NK-92 (cell line): ENCODE results near the gene DAB2IP.

Experiments
- DNase-seq: peaks from one replicate; lab custom pipeline; 2025; ENCODE audit not compliant: unreplicated experiment; lab: John Stamatoyannopoulos, UW

DAB2IP gene

GRCh38 chr9:121815546-121816448 is 164.4 kb downstream of the DAB2IP start:
- DNase-seq, result no peak

DNA sequence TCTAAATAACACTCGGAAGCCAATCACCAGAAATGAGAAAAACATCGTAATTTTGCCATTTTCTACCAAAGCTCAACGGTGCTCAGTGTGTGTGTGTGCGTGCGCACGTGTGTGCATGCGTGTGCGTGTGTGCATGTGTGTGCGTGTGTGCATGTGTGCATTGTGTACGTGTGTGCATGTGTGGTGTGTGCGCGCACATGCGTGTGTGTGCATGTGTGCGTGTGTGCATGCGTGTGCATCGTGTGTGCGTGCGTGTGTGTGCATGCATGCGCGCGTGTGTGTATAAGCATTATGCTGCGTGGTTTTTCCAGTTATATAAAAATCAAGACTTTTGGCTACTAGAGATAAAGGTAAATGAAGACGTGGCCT is 165.0 kb downstream of the DAB2IP start:
- no peak for DNase-seq

DNA sequence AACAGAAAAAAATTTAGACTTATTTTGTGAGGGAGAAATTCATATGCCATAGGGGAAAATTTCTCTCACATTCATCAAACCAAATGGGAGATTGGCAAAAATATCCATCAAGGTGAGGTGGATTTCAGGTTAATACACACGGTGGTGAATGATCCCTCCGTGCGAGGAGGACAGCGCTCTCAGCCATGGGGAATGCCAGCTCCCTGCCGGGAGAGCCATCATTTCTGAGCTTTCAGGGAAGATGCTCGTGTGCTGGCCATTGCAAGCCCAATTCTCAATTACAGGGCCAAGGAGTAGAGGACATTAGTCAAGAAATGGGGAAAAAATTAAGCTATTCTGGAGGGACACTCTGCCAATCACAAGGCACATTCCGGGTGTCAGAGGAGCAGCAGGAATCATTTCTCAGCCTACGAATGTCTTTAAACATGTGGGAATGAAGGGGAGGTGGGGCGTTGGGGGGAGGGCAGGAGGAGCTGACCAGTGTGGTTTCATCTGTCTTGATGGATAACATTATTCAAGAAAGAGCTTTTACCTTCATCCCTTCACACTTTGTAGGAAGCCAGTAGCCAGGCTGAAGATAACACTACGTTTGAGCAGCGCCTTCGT is 165.5 kb downstream of the DAB2IP start:
- no peak for DNase-seq

GRCh38 chr9:121817476-121817875 is 166.0 kb downstream of the DAB2IP start:
- no peak for DNase-seq

- no peak for DNase-seq
Measured at GRCh38 chr9:121818016-121818661, 166.7 kb downstream of the DAB2IP start.

DNA sequence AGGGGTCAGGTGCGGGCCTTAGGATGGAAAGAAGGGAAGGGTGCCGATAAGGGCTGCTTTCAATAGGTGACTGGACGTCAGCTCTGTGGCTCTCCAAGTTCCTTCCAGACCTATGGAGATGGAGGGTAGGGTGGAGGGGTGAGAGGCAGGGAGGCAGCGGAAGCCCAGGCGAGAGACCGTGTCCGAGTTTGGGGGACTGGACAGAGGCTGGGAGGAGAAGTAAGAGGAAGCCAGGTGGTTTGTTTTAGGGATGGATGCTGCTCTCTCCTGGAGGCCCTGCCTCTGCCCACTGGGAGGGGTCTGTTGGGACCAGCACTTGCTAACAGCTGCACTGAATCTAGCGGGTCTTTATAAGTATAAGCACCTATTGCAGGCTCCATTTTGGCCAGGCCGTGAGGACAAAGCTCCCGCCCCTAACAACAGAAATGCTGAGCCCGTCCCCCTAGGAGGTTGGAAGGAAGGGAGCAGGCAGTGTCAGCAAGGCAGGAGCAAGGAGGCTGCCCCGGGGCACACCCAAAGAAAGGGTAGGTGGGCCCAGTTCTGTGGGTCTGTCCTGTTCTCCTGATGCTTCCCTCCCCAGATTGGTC is 167.5 kb downstream of the DAB2IP start:
- DNase-seq, result no peak

- DNase-seq, result no peak
Measured at GRCh38 chr9:121819428-121820231, 168.2 kb downstream of the DAB2IP start.

- no peak for DNase-seq
Measured at GRCh38 chr9:121820286-121821005, 169.0 kb downstream of the DAB2IP start.

DNA sequence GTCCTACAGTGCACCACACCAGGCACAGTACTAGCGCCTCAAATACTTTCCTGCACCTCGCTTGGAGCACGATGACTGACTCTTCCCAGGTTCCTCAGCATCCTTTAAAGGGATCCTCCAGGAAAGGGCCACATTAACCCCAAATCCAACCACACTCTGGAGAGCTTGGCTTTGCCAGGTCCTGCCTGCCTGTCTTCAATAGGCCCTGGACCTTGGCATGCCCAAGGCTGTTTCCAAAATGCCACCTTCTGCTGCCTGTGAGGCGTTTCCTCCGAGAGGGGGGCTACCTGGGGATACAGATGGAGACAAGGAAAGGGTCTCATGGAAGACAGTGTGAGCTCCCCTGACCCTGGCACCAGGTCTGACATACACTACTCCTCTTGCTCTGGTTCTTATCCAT is 169.9 kb downstream of the DAB2IP start:
- DNase-seq, result no peak

DNA sequence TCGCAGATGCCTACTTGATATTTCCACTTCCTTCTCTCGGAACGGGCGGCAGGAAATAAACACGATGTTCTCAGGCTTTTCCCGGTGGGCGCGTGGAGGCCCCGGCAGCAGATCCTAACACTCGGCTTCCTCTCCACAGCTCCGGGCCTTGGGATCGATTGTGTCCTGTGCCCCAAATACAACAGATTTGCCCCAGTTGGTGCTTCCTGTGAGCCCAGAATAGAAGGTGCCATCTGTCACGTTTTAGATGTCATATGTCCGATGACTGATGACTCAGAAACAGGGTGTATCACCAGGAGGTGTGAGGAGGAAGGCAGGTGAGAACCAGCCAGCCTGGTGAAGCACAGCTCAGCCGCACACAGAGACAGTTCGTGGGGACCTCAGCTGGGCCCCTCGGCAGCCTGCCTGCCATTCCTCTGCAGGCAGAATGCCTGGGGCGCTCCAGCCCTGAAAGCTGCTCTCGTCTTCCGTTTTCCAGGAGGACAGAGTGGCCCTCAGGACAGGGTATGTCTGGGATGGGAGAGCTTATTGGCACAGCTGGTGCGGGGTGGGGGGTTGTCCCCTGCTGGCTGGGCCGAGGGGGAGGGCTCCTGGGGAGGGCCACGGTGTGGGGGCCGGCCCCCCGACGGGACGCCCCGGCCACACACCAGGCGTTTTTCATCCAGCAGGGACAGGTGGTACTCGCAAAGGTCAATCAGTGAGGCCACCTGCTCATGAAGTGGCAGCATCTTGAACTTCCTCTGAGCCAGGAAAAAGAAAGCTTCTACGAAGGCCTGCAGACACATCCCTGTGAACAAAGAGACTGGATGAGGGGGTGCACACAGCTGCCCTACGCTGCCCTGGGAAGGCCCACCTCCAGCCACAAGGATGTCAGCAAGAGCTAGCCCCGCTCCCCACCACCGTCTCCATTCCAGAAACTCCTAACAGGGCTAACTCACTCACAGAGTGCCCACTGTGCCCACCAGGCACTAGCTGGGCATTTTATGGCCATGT is 171.0 kb downstream of the DAB2IP start:
- no peak for DNase-seq

DNA sequence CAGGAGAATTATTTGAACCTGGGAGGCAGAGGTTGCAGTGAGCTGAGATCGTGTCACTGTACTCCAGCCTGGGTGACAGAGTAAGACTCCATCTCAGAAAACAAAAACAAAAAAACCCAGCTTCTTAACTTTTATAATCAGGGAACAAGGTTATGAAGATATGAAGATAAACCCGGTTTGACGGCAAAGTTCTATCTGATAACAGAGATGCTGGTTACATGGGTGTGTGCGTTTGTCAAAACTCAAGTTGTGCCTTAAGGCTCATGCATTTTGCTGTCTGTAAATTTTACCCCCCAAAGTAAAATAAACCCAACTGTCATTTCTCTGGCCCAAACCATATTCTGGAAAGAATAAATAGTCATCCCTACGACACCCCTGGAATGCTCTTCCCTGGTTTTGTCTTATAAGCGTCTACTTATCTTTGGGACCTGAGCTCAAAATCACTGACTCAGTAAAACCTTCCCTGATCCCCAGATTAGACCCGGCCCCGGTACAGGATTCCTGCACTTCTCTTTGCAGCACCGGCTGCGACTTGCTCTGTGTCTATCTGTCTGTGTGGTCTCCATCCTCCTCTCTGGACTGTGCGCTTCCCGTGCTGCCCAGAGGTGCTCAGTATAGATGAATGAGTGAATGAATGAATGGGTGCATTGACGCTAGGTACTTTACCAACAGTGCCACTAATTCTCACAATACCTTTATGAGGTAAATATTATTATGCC is 172.2 kb downstream of the DAB2IP start:
- DNase-seq, result no peak

DNA sequence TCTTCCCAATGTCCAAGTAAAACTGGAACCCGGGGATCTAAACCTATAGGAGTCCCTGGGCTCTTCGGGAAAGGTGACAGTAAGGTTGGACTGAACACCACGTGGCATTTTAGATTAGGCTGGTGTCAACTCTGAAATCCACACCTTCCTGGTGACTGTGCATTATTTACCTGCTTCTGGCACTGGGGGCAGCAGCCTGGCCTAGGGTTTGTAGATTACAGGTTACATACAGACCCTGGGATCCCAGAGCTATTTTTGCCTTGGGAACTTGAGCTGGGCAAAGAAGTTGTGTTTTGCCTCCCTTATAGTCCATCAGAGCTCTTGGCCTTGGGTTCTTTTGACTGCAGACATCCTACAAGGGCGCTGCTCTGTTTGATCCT is 173.2 kb downstream of the DAB2IP start:
- no peak for DNase-seq

DNA sequence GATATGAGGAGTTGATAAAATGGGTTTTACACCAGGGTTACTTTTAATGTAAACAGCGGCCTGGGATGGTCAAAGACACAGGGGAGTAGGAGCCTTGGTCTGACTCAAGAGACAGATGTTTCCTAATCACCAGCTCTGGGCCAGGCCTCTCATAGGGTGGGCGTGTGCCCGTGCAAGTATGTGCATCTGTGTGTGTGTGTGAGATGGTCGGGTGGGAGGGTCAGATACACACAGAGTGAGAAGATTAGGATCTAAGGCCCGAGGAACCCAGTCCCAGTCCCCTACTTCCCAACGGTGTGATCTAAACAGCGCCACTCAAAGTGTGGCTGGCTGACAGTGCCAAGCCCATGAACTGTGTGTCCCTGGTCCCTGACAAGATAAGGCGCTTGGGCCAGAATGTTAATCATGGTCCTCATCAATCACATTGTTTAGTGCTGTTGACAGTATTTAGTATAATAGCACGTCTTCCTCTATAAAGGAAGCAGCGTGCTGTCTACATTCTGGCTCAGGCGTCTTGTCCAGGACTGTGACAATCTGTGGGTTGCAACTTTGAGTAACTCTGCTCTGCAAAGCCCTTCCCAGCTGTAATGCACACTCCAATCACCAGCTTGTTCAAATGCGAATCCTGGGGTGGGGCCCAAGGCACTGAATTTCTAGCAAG is 173.7 kb downstream of the DAB2IP start:
- DNase-seq, result no peak

- DNase-seq, result no peak
Measured at GRCh38 chr9:121826711-121827110, 175.3 kb downstream of the DAB2IP start.

DNA sequence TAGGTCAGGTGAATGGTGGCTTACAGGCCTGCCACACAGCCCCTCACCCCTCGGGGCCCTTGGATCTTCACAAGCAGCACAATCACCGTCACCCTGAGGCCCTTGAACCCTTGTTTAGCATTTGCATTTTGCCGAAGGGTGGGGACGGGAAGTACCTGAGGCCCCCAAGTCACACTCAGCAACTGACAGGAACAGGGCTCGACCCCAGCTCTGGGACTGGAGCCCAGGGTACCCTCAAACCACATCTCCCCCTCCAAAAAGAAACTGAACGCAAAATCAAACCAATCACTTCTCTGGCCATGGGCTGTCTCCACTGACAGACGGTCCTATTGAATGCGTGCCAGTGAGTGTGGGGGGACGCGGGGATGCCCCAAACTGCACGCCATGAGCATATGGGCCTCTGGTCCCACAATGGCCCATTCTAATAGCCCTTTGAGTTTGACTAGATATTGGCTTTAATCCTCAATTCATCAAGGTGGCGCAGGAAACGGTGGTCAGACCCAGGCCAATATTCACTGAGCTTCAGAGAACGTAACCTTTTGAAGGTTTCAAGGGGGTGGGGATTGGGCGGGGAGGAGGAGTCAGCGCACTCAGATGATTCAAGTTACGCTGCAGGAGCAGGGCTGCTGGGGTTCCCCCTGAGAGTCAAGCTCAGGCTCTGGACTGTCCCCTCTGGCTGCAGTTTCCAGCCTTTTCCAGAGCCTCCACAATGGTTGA is 176.0 kb downstream of the DAB2IP start:
- DNase-seq, result no peak

- DNase-seq, result no peak
Measured at GRCh38 chr9:121830441-121831140, 179.2 kb downstream of the DAB2IP start.

- DNase-seq, result no peak
Measured at GRCh38 chr9:121831869-121832268, 180.4 kb downstream of the DAB2IP start.
